Suprapubic skin (tissue), 4 donors: Measurements from ENCODE around the gene TRIM24. TPM values are rescaled to one million over a fixed set of nuclear protein-coding genes. Genes with fewer than 3 reads are reported as not detected.

Experiments used
- DNase-seq, 2 donors: peaks; one replicate each; pipeline ENCODE4 v3.0.0-alpha.2; 2019; ENCODE audit warnings: low spot score in 2 of 2
- H3K27ac ChIP-seq: fragments of 200-600 bp; sonication (generic); one replicate; pipeline ENCODE4 v1.5.1; 2019
- H3K27me3 ChIP-seq: fragments of 200-600 bp; sonication (generic); one replicate; pipeline ENCODE4 v1.5.1; 2019
- H3K36me3 ChIP-seq: fragments of 200-600 bp; sonication (generic); one replicate; pipeline ENCODE4 v1.5.1; 2019
- H3K4me1 ChIP-seq: fragments of 200-600 bp; sonication (generic); one replicate; pipeline ENCODE4 v1.5.1; 2019
- H3K4me3 ChIP-seq: fragments of 200-600 bp; sonication (generic); one replicate; pipeline ENCODE4 v1.5.1; 2019; ENCODE audit warnings: mild to moderate bottlenecking
- H3K9me3 ChIP-seq: fragments of 200-600 bp; sonication (generic); one replicate; pipeline ENCODE4 v1.5.1; 2019
- EP300 ChIP-seq: sonication (generic); formaldehyde crosslinking; IDR thresholded peaks from one replicate; pipeline ENCODE4 v1.6.1; 2017; ENCODE audit warnings: antibody characterized with exemption
- POLR2A ChIP-seq, 2 donors: fragments of 450-650 bp; IDR thresholded peaks; one replicate each; pipeline ENCODE4 v1.6.1; 2017; ENCODE audit warnings: antibody characterized with exemption in 2 of 2, mild to moderate bottlenecking in 2 of 2, moderate library complexity in 2 of 2
- POLR2AphosphoS5 ChIP-seq, 3 donors: sonication (generic); formaldehyde crosslinking; IDR thresholded peaks; one replicate each; pipeline ENCODE4 v1.6.1; 2017; ENCODE audit warnings: antibody characterized with exemption in 3 of 3
- WGBS: methylation state at CpG from one replicate; pipeline ENCODE4 v1.1.5; 2018; 5-methylcytosine and 5-hydroxymethylcytosine counted together
- total RNA-seq, 4 donors: library from RNA; depleted of rRNA; stranded (reverse); fragments of >200 nt; gene quantifications; one replicate each; pipeline ENCODE4 v1.1.0, GENCODE V29; 2016
- TF ChIP-seq, protein P1 (sequence below), 2 donors: fragments of 200-600 bp in 1 of 2; fragments of 450-650 bp in 1 of 2; sonication (generic) in 1 of 2; IDR thresholded peaks; one replicate each; pipeline ENCODE4 v1.5.1; 2016 to 2019; ENCODE audit warnings: antibody characterized with exemption in 2 of 2, mild to moderate bottlenecking in 1 of 2, moderate library complexity in 1 of 2

TRIM24 gene
- total RNA-seq, 4 donors from 2014 or later: 16.1 to 20.8 (median 17.7) TPM

DNA sequence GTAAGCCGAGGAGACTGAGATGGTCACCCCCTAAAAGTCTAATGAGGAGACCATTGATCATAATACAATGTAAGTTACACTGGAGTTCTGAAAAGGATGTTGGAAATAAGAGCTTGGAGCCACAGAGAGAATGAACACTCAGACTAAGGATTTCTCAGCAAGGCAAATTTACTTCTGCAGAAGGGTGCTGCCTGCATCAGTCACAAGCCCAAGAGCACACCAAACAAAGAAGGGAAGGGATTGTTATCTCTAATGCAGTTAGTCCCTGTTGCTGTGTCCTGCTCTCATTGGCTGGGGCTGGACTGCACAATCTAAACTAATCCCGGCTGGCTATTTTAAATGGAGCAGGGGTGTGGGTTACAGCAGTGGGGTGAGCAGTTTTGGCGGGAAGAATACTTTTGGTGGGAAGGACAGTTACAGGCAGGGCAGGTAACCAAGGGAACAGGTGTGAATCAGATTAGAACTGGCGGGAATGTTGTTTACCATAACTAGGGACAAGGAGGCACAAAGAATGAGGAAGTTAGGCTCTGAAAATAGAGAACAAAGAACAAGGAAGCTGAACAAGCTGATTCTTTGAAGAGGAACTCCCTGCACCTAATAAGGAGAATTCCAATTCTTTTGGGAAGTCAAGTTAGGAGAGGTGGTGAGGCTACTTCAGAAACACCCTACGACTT lies 30.3 kb upstream of the TRIM24 start:
- H3K27me3 ChIP-seq: no peaks in the 10 kb centered on the region
- H3K9me3 ChIP-seq: peaks cover 29% of the 10 kb centered on the region
- H3K36me3 ChIP-seq: no peaks in the 10 kb centered on the region
- no peak for DNase-seq
- H3K4me1 ChIP-seq: no peaks in the 10 kb centered on the region
- H3K4me3 ChIP-seq: no peak overlapping the region
- WGBS: 86% methylated on average over 5 of the region's 5 CpGs
- TF ChIP-seq EP300 (no peak), POLR2A (IDR thresholded peaks at IDR 0.05) (no peak), POLR2AphosphoS5 (IDR thresholded peaks at IDR 0.05) (no peak)
- no peak overlapping the region for H3K27ac ChIP-seq

DNA sequence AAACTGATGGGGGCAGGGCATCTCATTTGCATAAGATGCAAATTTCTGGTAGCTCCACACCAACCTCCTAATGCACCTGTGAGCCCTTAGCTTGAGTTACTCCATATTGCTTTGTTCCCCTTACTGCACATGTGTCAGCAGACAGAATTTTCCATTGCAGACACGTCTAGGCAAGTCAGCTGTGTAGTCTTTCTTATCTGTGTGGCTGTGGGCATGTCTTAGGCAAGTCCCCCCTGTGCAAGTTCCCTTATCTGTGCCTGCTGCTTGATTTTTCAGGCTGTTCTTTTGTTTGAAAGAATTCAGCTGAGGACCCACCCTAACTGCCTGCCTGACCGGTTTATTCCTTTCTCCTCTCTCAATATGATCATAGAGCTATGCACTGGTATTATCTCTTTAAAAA lies 28.5 kb upstream of the TRIM24 start:
- H3K4me3 ChIP-seq: no peak overlapping the region
- peaks cover 25% of the 10 kb centered on the region for H3K9me3 ChIP-seq
- 62% methylated on average over 2 of the region's 2 CpGs for WGBS
- no peak for TF ChIP-seq POLR2A (IDR thresholded peaks at IDR 0.05)
- TF ChIP-seq, protein P1, sequence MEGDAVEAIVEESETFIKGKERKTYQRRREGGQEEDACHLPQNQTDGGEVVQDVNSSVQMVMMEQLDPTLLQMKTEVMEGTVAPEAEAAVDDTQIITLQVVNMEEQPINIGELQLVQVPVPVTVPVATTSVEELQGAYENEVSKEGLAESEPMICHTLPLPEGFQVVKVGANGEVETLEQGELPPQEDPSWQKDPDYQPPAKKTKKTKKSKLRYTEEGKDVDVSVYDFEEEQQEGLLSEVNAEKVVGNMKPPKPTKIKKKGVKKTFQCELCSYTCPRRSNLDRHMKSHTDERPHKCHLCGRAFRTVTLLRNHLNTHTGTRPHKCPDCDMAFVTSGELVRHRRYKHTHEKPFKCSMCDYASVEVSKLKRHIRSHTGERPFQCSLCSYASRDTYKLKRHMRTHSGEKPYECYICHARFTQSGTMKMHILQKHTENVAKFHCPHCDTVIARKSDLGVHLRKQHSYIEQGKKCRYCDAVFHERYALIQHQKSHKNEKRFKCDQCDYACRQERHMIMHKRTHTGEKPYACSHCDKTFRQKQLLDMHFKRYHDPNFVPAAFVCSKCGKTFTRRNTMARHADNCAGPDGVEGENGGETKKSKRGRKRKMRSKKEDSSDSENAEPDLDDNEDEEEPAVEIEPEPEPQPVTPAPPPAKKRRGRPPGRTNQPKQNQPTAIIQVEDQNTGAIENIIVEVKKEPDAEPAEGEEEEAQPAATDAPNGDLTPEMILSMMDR (IDR thresholded peaks at IDR 0.05): no peak
- no peak for TF ChIP-seq EP300
- TF ChIP-seq POLR2AphosphoS5 (IDR thresholded peaks at IDR 0.05): no peak
- H3K27ac ChIP-seq: no peak overlapping the region
- H3K27me3 ChIP-seq: no peaks in the 10 kb centered on the region
- no peaks in the 10 kb centered on the region for H3K36me3 ChIP-seq
- no peak for DNase-seq
- H3K4me1 ChIP-seq: no peaks in the 10 kb centered on the region

DNA sequence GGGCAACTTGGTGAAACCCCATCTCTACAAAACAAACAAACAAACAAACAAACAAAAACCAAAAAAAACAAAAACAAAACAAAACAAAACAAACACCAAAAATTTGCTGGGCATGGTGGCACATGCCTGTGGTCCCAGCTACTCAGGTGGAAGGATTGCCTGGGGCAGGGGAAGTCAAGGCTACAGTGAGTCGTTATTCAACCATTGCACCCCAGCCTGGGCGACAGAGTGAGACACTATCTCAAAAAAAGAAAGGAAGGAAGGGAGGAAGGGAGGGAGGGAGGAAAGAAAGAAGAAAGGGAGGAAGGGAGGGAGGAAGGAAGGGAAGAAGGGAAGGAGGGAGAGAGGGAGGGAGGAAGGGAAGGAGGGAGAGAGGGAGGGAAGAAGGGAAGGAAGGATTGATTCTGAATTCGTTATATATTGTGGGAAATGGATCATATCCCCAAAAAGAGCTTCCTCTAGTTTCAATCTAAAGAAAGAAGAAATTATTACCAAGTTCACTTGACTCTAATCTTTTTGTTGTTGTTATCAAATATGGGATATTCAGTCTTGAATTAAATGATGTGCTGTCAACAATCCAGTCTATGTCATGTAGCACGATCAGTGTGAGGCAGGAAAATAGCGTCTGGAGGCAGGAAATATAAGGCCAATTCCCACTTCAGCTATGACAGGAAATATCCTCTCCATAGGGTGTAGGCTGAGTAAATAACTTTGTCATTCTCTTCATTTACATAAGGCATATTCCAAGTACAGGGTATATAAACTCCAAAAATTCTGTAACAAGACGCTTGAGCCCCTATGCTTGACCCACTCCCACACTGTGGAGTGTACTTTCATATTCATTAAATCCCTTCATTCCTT lies 26.2 kb upstream of the TRIM24 start:
- no peak overlapping the region for H3K4me3 ChIP-seq
- H3K27me3 ChIP-seq: no peaks in the 10 kb centered on the region
- 65% methylated on average over 5 of the region's 6 CpGs for WGBS
- DNase-seq: no peak
- H3K27ac ChIP-seq: no peak overlapping the region
- TF ChIP-seq EP300 (no peak), POLR2A (IDR thresholded peaks at IDR 0.05) (no peak), POLR2AphosphoS5 (IDR thresholded peaks at IDR 0.05) (no peak)
- TF ChIP-seq, protein P1 (IDR thresholded peaks at IDR 0.05): no peak
- H3K9me3 ChIP-seq: peaks cover 19% of the 10 kb centered on the region
- no peaks in the 10 kb centered on the region for H3K36me3 ChIP-seq
- H3K4me1 ChIP-seq: no peaks in the 10 kb centered on the region

DNA sequence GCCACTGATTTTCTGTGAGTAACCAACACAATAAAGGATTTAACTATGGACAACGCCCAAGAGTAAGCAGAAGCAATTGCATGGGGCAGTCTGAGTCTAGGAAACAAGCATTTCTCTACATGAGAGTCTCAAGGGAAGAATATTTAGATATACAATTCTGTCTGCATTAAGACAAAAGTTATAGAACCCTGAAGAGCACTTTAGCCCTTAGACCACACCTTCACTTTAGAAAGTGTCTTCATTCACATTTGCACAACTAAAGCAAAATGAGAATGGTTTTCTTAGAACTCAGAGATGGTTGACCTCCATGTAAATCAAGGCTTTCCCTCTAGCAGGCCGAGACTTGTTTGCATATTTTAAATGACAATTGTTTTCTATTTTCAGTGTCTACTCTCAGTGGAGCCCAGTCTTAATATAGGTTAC lies 25.5 kb upstream of the TRIM24 start:
- no peak overlapping the region for H3K27ac ChIP-seq
- no peaks in the 10 kb centered on the region for H3K27me3 ChIP-seq
- no peaks in the 10 kb centered on the region for H3K36me3 ChIP-seq
- 81% methylated on average over 2 of the region's 2 CpGs for WGBS
- DNase-seq: no peak
- H3K4me1 ChIP-seq: no peaks in the 10 kb centered on the region
- H3K4me3 ChIP-seq: no peak overlapping the region
- H3K9me3 ChIP-seq: peaks cover 11% of the 10 kb centered on the region
- TF ChIP-seq POLR2AphosphoS5 (IDR thresholded peaks at IDR 0.05): no peak
- no peak for TF ChIP-seq POLR2A (IDR thresholded peaks at IDR 0.05)

DNA sequence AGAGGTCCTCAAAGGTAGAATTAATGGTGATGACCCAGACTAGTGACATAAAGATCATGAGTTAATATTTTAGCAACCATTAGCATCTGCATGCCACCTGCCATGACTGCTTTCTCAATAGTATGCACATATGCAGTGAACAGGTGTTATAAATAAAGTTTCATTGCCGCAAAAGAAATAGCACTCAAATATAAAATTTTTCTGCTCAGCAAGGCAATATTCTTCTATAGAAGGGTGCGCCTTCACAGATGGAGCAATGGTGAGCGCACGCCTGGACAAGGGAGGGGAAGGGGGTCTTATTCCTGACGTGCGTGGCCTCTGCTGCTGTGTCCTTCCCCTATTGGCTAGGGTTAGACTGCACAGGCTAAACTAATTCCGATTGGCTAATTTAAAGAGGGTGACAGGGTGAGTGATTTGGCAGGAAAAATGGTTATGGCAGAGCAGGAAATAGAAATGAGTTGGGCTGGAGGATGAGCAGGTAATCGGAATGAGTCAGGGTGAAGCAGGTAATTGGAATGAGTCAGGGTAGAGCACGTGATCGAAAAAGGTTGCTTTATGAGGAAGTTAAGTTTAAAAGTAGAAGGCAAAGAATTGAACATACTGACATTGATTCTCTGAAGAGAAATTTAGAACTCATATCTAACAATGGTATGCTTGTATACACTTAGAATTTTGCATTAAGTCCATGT lies 24.7 kb upstream of the TRIM24 start:
- no peaks in the 10 kb centered on the region for H3K27me3 ChIP-seq
- no peaks in the 10 kb centered on the region for H3K36me3 ChIP-seq
- no peak overlapping the region for H3K27ac ChIP-seq
- TF ChIP-seq EP300: no peak
- no peak for DNase-seq
- H3K9me3 ChIP-seq: peaks cover 3% of the 10 kb centered on the region
- no peak overlapping the region for H3K4me3 ChIP-seq
- 89% methylated on average over 10 of the region's 10 CpGs for WGBS
- no peaks in the 10 kb centered on the region for H3K4me1 ChIP-seq

DNA sequence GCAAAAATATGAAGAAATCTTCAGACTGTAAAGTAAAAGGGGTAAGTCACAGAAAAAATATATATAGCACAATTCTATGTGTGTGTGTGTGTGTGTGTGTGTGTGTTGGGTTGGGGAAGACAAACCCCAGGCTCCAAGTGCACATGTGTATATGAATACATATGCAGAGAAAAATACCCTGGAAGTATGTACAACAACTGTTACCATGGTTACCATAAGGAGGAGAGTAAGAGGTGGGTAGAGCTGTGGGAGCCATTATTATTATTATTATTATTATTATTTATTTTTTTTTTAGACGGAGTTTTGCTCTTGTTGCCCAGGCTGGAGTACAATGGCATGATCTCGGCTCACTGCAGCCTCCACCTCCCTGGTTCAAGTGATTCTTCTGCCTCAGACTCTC lies 23.7 kb upstream of the TRIM24 start:
- no peak for TF ChIP-seq POLR2A (IDR thresholded peaks at IDR 0.05)
- TF ChIP-seq EP300: no peak
- TF ChIP-seq, protein P1 (IDR thresholded peaks at IDR 0.05): no peak
- TF ChIP-seq POLR2AphosphoS5 (IDR thresholded peaks at IDR 0.05): no peak
- Histone ChIP-seq H3K4me1 (no peaks in the 10 kb centered on the region), H3K36me3 (no peaks in the 10 kb centered on the region), H3K27ac (no peak overlapping the region), H3K27me3 (no peaks in the 10 kb centered on the region), H3K9me3 (no peaks in the 10 kb centered on the region), H3K4me3 (no peak overlapping the region)
- DNase-seq: no peak
- 91% methylated on average over 2 of the region's 2 CpGs for WGBS
